MCF 10A (cell line): ENCODE results near the gene ANKH. TPM values are rescaled to one million over a fixed set of nuclear protein-coding genes. Genes with fewer than 3 reads are reported as not detected.

Source experiments
- BruUV-seq: library from RNA; stranded (reverse); fragments of 400-500 nt; replicated peaks from 2 replicates; lab custom pipeline; 2021; lab: Mats Ljungman, UMichigan
- CTCF ChIA-PET: fragments of 300-600 bp; sonication (Branson Sonifier 250); formaldehyde crosslinking; extraction: SDS; loops from one replicate; lab custom pipeline; 2021; ENCODE audit warnings: antibody characterized with exemption, inconsistent platforms; lab: Yijun Ruan, JAX
- POLR2A ChIA-PET: fragments of 300-600, 350-650 bp; sonication (Branson Sonifier 250); formaldehyde crosslinking; extraction: SDS; loops from one replicate; lab custom pipeline; 2020; ENCODE audit warnings: antibody characterized with exemption, inconsistent platforms; lab: Yijun Ruan, JAX
- DNase-seq: peaks from one replicate; pipeline ENCODE4 v3.0.0-alpha.2; 2018; ENCODE audit not compliant: unreplicated experiment
- H3K27ac Mint-ChIP-seq: one replicate; pipeline ENCODE4 v1.8.0; 2022; ENCODE audit warnings: mild to moderate bottlenecking, low read depth, mixed read lengths; ENCODE audit not compliant: unreplicated experiment
- H3K27me3 Mint-ChIP-seq: one replicate; pipeline ENCODE4 v1.8.0; 2022; ENCODE audit warnings: mixed read lengths; ENCODE audit not compliant: insufficient read depth, unreplicated experiment
- H3K36me3 Mint-ChIP-seq: one replicate; pipeline ENCODE4 v1.8.0; 2022; ENCODE audit warnings: mild to moderate bottlenecking, moderate library complexity, mixed read lengths; ENCODE audit not compliant: insufficient read depth, unreplicated experiment
- H3K4me1 Mint-ChIP-seq: one replicate; pipeline ENCODE4 v1.8.0; 2022; ENCODE audit warnings: mixed read lengths; ENCODE audit not compliant: insufficient read depth, unreplicated experiment
- H3K4me3 Mint-ChIP-seq: one replicate; pipeline ENCODE4 v1.8.0; 2022; ENCODE audit warnings: mild to moderate bottlenecking, moderate library complexity, mixed read lengths; ENCODE audit not compliant: unreplicated experiment
- H3K9me3 Mint-ChIP-seq: one replicate; pipeline ENCODE4 v1.8.0; 2022; ENCODE audit warnings: mixed read lengths; ENCODE audit not compliant: unreplicated experiment
- CTCF ChIP-seq: fragments of 200-600 bp; IDR thresholded peaks from one replicate; pipeline ENCODE4 v1.8.0; 2022; ENCODE audit warnings: antibody characterized with exemption, mild to moderate bottlenecking; ENCODE audit not compliant: unreplicated experiment
- intact Hi-C: fragments of 100-400 bp; cut with micrococcal nuclease; formaldehyde crosslinking; loops from 2 replicates; pipeline ENCODE4 v1.14.1; 2022
- total RNA-seq: library from RNA; stranded (reverse); gene quantifications from 2 replicates; pipeline ENCODE4 v1.2.3, GENCODE V29; 2022

The ANKH gene
- total RNA-seq, 1 experiment from 2014 or later: 65.7 TPM

- Mint-ChIP-seq H3K36me3 (peaks cover 68% of the 10 kb centered on the region), H3K27me3 (no peaks in the 10 kb centered on the region), H3K4me1 (peaks cover 19% of the 10 kb centered on the region), H3K9me3 (no peaks in the 10 kb centered on the region), H3K27ac (no peak overlapping the region), H3K4me3 (no peak overlapping the region)
- intact Hi-C loops: loop anchor here (2.0 kb wide), 1 partner anchor 43 kb away; no protein-coding TSS in a partner anchor
- BruUV-seq: no TSS peak
- no peak for TF ChIP-seq CTCF
- no peak for DNase-seq
- ChIA-PET CTCF (interaction anchor here (0.5 to 6.5 kb wide), 20 partner anchors 8 to 1125 kb away, joined by 3 to 47 read pairs (median 4); no protein-coding TSS in a partner anchor), POLR2A (interaction anchor here (0.7 to 2.8 kb wide), 7 partner anchors 8 to 325 kb away, joined by 3 to 20 read pairs (median 4); no protein-coding TSS in a partner anchor)
Observed at GRCh38 chr5:14683906-14684455, 187.6 kb downstream of the ANKH start.

- ChIA-PET POLR2A (interaction anchor here (1.1 kb wide), 1 partner anchor 12 kb away, joined by 3 read pairs; no protein-coding TSS in a partner anchor), CTCF (interaction anchor here (6.5 kb wide), 1 partner anchor 323 kb away, joined by 44 read pairs; no protein-coding TSS in a partner anchor)
- H3K4me3 Mint-ChIP-seq: no peak overlapping the region
- H3K27me3 Mint-ChIP-seq: no peaks in the 10 kb centered on the region
- no TSS peak for BruUV-seq
- intact Hi-C loops: no loop called here
- H3K27ac Mint-ChIP-seq: no peak overlapping the region
- peaks cover 58% of the 10 kb centered on the region for H3K36me3 Mint-ChIP-seq
- H3K9me3 Mint-ChIP-seq: no peaks in the 10 kb centered on the region
- DNase-seq: no peak
- TF ChIP-seq CTCF: no peak
- peaks cover 21% of the 10 kb centered on the region for H3K4me1 Mint-ChIP-seq
Observed at GRCh38 chr5:14681236-14681752, 190.3 kb downstream of the ANKH start.

GRCh38 chr5:14679595-14679994, 192.0 kb downstream of the ANKH start:
- intact Hi-C loops: no loop called here
- CTCF ChIA-PET: interaction anchor here (0.5 to 2.8 kb wide), 5 partner anchors 9 to 330 kb away, joined by 3 to 12 read pairs (median 4); no protein-coding TSS in a partner anchor

More at GRCh38 chr5:14679595-14679994, 192.0 kb downstream of the ANKH start:
- H3K4me1 Mint-ChIP-seq: peaks cover 23% of the 10 kb centered on the region
- no peaks in the 10 kb centered on the region for H3K27me3 Mint-ChIP-seq
- BruUV-seq: no TSS peak
- DNase-seq: no peak
- H3K4me3 Mint-ChIP-seq: no peak overlapping the region
- H3K9me3 Mint-ChIP-seq: no peaks in the 10 kb centered on the region
- peaks cover 58% of the 10 kb centered on the region for H3K36me3 Mint-ChIP-seq
- no peak for TF ChIP-seq CTCF
- POLR2A ChIA-PET: interaction anchor here (0.8 to 1.2 kb wide), 2 partner anchors 13 to 19 kb away, joined by 3 read pairs; no protein-coding TSS in a partner anchor
- H3K27ac Mint-ChIP-seq: no peak overlapping the region
